Endodermal cell (in vitro differentiated cells): Measurements from ENCODE around the gene UGDH. TPM values are rescaled to one million over a fixed set of nuclear protein-coding genes. Genes with fewer than 3 reads are reported as not detected.

Source experiments
- DNase-seq: peaks from one replicate; pipeline ENCODE4 v3.0.0-alpha.2; 2017
- H3K27ac ChIP-seq: 2 replicates; pipeline ENCODE4 v1.5.1; 2013; ENCODE audit warnings: mild to moderate bottlenecking, low read depth, low read length, moderate library complexity
- H3K27me3 ChIP-seq: 2 replicates; pipeline ENCODE4 v1.6.1; 2013; ENCODE audit warnings: mild to moderate bottlenecking, low read length, moderate library complexity; ENCODE audit not compliant: insufficient read depth, control insufficient read depth, poor library complexity, severe bottlenecking
- H3K36me3 ChIP-seq: 2 replicates; pipeline ENCODE4 v1.7.0; 2013; ENCODE audit warnings: mild to moderate bottlenecking, low read length, moderate library complexity; ENCODE audit not compliant: control insufficient read depth, insufficient read depth
- H3K4me1 ChIP-seq: one replicate; pipeline ENCODE4 v1.7.0; 2013; ENCODE audit warnings: low read length; ENCODE audit not compliant: control insufficient read depth, insufficient read depth
- H3K4me3 ChIP-seq: 2 replicates; pipeline ENCODE4 v1.5.1; 2013; ENCODE audit warnings: mild to moderate bottlenecking, low read length, moderate library complexity
- H3K9ac ChIP-seq: 2 replicates; pipeline ENCODE4 v1.6.1; 2013; ENCODE audit warnings: mild to moderate bottlenecking, low read length, moderate library complexity; ENCODE audit not compliant: poor library complexity, severe bottlenecking; ENCODE audit errors: extremely low read depth
- H3K9me3 ChIP-seq: 2 replicates; pipeline ENCODE4 v1.6.1; 2013; ENCODE audit warnings: mild to moderate bottlenecking, low read length, moderate library complexity; ENCODE audit not compliant: control insufficient read depth
- H3K27ac Mint-ChIP-seq: 2 replicates; pipeline ENCODE4 v1.8.0; 2020; ENCODE audit warnings: mixed read lengths
- H3K27me3 Mint-ChIP-seq: 2 replicates; pipeline ENCODE4 v1.8.0; 2021; ENCODE audit warnings: mild to moderate bottlenecking, mixed read lengths; ENCODE audit not compliant: insufficient read depth
- H3K36me3 Mint-ChIP-seq: 2 replicates; pipeline ENCODE4 v1.8.0; 2020; ENCODE audit warnings: low read depth, mixed read lengths
- H3K4me1 Mint-ChIP-seq: 2 replicates; pipeline ENCODE4 v1.8.0; 2020; ENCODE audit warnings: mixed read lengths
- H3K4me3 Mint-ChIP-seq: 2 replicates; pipeline ENCODE4 v1.8.0; 2020; ENCODE audit warnings: mild to moderate bottlenecking, moderate library complexity, mixed read lengths
- H3K9me3 Mint-ChIP-seq: 2 replicates; pipeline ENCODE4 v1.8.0; 2020; ENCODE audit warnings: mild to moderate bottlenecking, mixed read lengths
- CTCF ChIP-seq: fragments of 200-600 bp; sonication (generic); conservative IDR thresholded peaks from 2 replicates; pipeline ENCODE4 v1.5.0; 2021; ENCODE audit warnings: antibody characterized with exemption, mild to moderate bottlenecking
- WGBS, 2 experiments: methylation state at CpG; one replicate each; pipeline versions ENCODE4 v1.1.5 to v1.1.7; 2013; ENCODE audit warnings: missing lambda C conversion rate in 2 of 2, mixed read lengths in 1 of 2; ENCODE audit not compliant: insufficient coverage in 1 of 2, insufficient read length in 1 of 2; 5-methylcytosine and 5-hydroxymethylcytosine counted together
- total RNA-seq, 2 donors: library from RNA; stranded (reverse); fragmentation: NEBNext Ultra II Directional in 1 of 2; extraction: Animal tissue kit (Norgen Biotek cat#: 25700) in 1 of 2; gene quantifications; 2 replicates in 1 of 2; 3 replicates in 1 of 2; pipeline ENCODE4 v1.2.1, GENCODE V29; 2021

Gene UGDH
- total RNA-seq, 2 donors from 2014 or later: 137 to 141 TPM

DNA sequence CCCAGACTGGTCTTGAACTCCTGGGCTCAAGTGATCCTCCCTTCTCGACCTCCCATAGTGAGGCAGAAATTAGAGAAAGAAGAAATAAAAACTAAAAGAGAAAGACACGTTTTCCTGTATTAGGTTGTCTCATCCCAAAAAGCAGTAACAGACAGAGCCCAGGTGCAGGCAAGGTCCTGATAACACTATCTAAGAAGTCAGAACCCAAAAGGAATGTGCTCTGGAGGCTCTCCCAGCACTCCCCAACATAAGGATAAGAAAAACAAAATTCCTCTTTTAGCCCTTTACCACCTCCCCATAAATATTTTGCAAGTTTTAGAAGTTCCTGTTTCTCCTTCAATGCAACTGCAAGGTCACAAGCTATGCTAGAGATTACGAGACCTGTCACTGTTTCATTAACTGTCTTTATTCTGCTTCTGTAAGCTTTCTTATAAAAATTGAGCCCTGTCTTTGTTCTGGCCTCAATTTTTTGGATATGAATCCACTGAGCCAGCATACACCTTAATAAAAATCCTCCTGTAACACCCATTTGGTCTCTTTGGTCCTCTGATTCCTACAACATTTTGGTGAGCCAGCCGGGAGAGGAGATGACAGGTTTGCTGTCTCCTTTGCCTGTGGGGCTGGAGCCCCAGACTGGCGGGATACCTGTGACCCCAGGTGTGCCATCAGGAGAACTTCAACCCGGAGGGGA, 42.5 kb downstream of the UGDH start:
- H3K4me1 ChIP-seq: no peaks in the 10 kb centered on the region
- Mint-ChIP-seq H3K27ac (no peak overlapping the region), H3K9me3 (peaks cover 9% of the 10 kb centered on the region), H3K36me3 (no peaks in the 10 kb centered on the region), H3K4me1 (no peaks in the 10 kb centered on the region), H3K4me3 (no peak overlapping the region), H3K27me3 (no peaks in the 10 kb centered on the region)
- DNase-seq: no peak
- TF ChIP-seq CTCF: no peak
- H3K36me3 ChIP-seq: no peaks in the 10 kb centered on the region
- 91 to 96% methylated on average over 4 to 6 of the region's 6 CpGs for WGBS, 2 experiments
- no peaks in the 10 kb centered on the region for H3K9me3 ChIP-seq
- H3K27ac ChIP-seq: no peak overlapping the region
- H3K9ac ChIP-seq: no peak overlapping the region
- H3K4me3 ChIP-seq: no peak overlapping the region
- H3K27me3 ChIP-seq: no peaks in the 10 kb centered on the region

- Mint-ChIP-seq H3K36me3 (peaks cover 7% of the 10 kb centered on the region), H3K27me3 (no peaks in the 10 kb centered on the region), H3K4me3 (no peak overlapping the region), H3K9me3 (peaks cover 9% of the 10 kb centered on the region), H3K27ac (no peak overlapping the region), H3K4me1 (no peaks in the 10 kb centered on the region)
- Histone ChIP-seq H3K4me1 (no peaks in the 10 kb centered on the region), H3K27me3 (no peaks in the 10 kb centered on the region), H3K9ac (no peak overlapping the region), H3K27ac (no peak overlapping the region), H3K4me3 (no peak overlapping the region), H3K9me3 (no peaks in the 10 kb centered on the region), H3K36me3 (peaks cover 4% of the 10 kb centered on the region)
- WGBS, 2 experiments: 91 to 92% methylated on average over 19 to 21 of the region's 21 CpGs
- TF ChIP-seq CTCF: no peak
- no peak for DNase-seq
Measured at GRCh38 chr4:39480902-39481695, 46.1 kb downstream of the UGDH start.

DNA sequence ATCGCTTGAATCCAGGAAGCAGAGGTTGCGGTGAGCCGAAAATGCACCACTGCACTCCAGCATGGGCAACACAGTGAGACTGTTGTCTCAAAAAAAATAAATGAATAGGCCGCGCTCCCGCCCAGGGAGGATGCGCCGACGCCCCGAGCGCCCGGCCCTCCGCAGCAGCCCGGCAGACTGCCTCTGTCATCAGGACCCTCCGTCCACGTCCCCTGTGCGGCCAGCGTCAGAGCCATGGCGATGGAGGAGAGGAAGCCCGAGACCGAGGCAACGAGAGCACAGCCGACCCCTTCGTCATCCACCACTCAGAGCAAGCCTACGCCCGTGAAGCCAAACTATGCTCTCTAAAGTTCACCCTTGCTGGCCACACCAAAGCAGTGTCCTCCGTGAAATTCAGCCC, 47.0 kb downstream of the UGDH start:
- DNase-seq: no peak
- WGBS, 2 experiments: 95 to 96% methylated on average over 24 to 27 of the region's 27 CpGs
- no peak overlapping the region for H3K4me3 ChIP-seq
- peaks cover 9% of the 10 kb centered on the region for H3K9me3 Mint-ChIP-seq
- no peaks in the 10 kb centered on the region for H3K4me1 ChIP-seq
- H3K4me3 Mint-ChIP-seq: no peak overlapping the region
- H3K27me3 Mint-ChIP-seq: no peaks in the 10 kb centered on the region
- TF ChIP-seq CTCF: no peak
- no peaks in the 10 kb centered on the region for H3K9me3 ChIP-seq
- no peaks in the 10 kb centered on the region for H3K4me1 Mint-ChIP-seq
- H3K27ac ChIP-seq: no peak overlapping the region
- H3K9ac ChIP-seq: no peak overlapping the region
- H3K36me3 Mint-ChIP-seq: peaks cover 7% of the 10 kb centered on the region
- peaks cover 4% of the 10 kb centered on the region for H3K36me3 ChIP-seq
- no peak overlapping the region for H3K27ac Mint-ChIP-seq
- H3K27me3 ChIP-seq: no peaks in the 10 kb centered on the region
